Measurements from ENCODE around the gene CORO2B.
"Not testable (repeated sequence)": the region's sequence is repeated elsewhere in the genome, so short reads cannot be mapped to it uniquely, and the experiment has no call there.

CORO2B gene

DNA sequence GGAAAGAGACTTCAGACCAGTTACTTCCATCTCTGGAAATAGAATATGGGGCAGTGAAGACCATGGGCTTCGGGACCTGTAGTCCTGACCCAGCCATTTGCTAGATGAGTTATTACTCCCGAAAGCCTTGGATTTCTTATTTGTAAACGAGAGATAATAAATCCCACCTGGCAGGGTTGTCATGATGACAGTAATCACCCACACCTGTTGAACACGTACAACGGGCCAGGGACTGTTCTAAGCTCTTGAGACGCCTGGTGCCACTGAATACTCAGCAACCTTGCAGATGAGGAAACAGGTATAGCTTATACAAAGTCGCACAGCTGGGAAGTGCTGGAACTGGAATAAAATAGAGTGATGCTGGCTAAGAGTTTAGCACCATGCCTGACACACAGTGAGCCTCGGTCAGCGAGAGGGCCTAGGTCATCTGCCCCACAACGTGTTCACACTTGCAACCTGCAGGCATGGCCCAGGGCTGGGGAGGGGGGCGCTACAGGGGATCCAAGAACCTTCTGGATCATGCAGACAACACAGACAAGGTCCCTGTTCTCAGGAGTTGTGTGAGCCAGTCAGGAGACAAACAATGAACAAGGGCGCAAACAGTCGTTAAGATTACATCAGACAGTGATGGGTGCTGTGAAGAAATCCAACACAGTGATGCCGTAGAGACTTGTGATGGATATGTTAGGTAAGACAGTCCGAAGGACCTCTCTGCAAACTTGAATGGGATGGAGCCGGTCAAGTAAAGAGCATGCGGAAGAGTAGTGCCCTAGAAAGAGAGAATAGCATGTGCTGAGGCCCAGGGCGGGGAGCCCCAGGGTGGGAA, 89.2 kb downstream of the CORO2B start:
- no peak for DNase-seq (ENCODE audit: low read depth in 3 of 3, low spot score in 1 of 3)

DNA sequence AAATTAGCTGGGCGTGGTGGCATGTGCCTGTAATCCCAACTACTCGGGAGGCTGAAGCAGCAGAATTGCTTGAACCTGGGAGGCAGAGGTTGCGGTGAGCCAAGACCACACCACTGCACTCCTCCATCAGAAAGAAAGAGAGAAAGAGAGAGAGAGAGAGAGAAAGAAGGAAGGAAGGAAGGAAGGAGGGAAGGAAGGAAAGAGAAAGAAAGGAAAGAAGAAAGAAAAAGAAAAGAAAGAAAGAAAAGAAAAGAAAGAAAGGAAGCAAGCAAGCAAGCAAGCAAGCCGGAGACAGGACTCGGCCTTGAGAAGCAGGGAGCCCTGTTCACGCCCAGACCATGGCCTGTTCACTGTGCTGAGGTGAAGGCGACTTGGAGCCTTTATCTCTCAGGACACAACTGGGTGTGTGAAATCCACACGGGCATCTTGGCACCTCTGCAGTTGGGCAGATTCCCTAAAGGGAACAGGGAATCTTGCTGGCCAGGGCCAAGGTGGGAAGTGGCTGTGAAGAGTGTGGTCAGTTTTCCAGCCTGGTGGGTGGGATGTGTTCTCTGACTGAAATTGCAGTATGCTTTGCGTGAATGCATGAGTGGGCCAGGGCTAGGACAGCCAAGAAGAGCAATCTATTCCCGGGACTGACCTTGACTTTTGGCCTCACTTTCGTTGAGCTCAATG, 90.3 kb downstream of the CORO2B start:
- no peak for DNase-seq (ENCODE audit: low read depth in 3 of 3, low spot score in 1 of 3)

DNA sequence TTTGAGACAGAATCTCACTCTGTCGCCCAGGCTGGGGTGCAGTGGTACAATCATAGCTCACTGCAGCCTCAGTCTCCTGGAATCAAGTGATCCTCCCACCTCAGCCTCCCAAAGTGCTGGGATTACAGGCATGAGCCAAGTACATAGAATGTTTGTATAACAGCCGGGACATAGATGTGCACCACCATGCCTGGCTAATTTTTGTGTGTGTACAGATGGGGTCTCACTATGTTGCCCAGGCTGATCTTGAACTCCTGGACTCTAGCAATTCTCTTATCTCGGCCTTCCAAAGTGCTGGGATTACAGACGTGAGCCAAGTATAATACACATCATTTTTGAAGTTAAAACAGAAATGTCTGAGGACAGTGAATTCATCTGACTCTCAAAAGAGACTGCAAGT, 93.5 kb downstream of the CORO2B start:
- DNase-seq (ENCODE audit: low read depth in 3 of 3, low spot score in 1 of 3): no peak

DNA sequence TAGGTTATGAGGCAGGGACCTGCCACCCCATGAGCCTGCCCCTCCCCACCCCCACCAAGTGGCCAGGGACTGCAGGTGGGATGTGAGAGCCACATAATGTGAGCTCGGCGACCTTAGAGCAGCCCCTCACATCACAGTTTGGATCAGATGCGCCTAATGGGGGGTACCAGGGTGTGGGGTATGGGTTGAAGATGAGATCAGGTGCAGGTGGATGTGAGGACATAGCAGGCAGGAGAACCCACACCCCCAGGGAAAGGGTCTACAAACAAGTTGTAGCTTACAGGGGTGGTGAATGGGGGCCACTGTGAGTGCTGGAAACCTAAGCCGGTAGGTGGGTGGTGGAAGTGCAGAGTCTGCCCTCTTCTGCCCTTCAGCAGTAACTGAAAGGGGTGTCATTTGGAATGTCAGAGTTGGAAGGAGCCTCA, 94.0 kb downstream of the CORO2B start:
- no peak for DNase-seq (ENCODE audit: low read depth in 3 of 3, low spot score in 1 of 3)

DNA sequence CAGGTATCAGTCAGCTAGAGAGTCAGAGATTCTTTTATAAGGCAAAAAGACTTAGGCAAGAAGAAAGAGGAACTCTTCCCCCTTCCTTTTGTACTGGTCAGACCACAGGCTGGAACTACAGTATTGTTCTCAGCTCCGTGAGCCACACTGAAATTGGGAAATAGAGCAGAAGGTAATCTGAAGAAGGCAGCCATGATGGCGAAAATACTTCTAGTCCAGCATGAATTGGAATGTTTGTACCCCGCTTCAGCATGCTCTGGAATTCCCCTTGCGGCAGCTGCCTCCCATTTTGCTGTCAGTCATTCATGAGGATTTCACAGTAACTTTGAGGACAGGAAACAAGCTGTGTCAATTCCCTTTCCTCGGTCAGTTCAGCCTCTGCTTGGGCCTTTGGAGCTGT, 96.2 kb downstream of the CORO2B start:
- DNase-seq (ENCODE audit: low read depth in 3 of 3, low spot score in 1 of 3): no peak

DNA sequence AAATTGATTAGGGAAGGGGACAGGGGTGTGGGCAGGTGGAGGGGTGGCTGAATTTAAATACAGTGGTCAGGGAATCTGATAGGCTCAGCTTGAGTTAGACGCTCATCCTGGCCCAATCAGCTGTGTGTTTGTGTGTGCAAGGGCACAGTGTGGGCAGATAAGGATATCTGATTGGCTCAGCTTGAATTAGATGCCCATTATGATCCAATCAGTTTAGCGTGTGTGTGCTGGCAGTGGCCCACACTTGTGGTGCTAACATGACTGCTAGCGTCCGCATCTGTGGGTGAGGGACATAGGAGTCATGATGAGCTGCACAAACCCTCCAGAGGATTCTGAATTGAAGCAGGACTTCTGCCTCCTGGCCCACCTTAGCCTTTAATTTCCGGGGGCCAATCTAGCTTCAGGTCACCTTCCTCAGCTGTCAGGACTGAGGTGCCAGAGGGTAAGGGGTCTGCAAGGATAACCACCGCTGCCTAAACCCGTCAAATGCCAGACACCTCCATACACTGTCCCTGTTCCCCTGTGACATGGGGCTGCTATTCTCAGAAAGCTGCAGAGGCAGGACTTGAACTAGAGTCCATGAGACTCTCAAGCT, 97.3 kb downstream of the CORO2B start:
- DNase-seq (ENCODE audit: low read depth in 3 of 3, low spot score in 1 of 3): no peak

DNA sequence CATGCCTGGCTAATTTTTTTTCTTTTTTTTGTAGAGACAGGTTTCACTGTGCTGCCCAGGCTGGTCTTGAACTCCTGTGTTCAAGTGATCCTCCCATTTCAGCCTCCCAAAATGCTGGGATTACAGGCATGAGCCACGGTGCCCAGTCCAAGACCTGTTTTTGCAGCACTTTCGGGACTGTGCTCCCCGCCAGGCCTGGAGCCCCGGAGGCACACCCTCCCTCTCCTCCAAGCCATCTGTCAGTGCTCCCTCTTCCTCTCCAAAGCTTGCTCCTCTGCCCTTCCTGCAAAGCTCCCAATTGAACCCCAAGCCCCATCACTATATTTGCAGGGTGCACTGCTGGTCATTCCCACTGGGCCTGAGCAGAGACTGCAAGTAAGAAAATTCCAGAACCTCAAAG, 98.1 kb downstream of the CORO2B start:
- no peak for DNase-seq (ENCODE audit: low read depth in 3 of 3, low spot score in 1 of 3)

GRCh38 chr15:68677996-68678395, 99.2 kb downstream of the CORO2B start:
- DNase-seq (ENCODE audit: low read depth in 3 of 3, low spot score in 1 of 3): no peak

- DNase-seq (ENCODE audit: low read depth in 3 of 3, low spot score in 1 of 3): no peak
Observed at GRCh38 chr15:68678746-68679145, 100.0 kb downstream of the CORO2B start.

GRCh38 chr15:68679161-68679560, 100.4 kb downstream of the CORO2B start:
- no peak for DNase-seq (ENCODE audit: low read depth in 3 of 3, low spot score in 1 of 3)

DNA sequence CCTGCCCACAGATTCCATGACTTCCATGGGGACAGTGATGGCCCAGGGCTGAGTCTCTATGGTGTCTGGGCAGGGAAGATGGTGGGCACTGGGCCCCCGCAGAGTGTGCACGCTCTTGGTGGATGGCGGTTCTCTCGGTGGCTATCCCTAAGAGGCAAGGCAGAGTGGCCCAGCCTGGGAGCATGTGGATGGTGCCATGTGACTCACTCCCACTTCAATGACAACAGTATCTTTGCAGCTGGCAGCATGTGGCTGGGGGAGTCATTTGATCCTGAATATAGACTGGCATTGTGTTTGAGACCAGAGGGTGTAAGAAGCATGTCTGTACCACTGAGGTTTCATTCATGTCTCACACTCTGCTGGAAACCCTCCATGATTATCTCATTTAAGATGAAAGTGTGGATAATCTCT, 101.2 kb downstream of the CORO2B start:
- DNase-seq (ENCODE audit: low read depth in 3 of 3, low spot score in 1 of 3): no peak

DNA sequence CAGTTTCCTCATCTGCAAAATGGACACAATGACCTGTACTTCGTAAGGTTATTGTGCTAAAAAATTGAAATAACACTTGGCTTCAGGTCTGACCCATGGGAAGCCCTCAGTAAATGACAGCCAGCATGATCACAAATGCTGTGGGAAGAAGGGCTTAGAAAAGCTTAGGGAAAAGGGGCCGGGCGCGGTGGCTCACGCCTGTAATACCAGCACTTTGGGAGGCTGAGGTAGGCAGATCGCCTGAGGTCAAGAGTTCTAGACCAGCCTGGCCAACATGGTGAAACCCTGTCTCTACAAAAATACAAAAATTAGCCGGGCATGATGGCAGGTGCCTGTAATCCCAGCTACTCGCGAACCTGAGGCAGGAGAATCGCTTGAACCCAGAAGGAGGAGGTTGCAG, 102.0 kb downstream of the CORO2B start:
- not testable (repeated sequence) for DNase-seq (ENCODE audit: low read depth in 3 of 3, low spot score in 1 of 3)

DNA sequence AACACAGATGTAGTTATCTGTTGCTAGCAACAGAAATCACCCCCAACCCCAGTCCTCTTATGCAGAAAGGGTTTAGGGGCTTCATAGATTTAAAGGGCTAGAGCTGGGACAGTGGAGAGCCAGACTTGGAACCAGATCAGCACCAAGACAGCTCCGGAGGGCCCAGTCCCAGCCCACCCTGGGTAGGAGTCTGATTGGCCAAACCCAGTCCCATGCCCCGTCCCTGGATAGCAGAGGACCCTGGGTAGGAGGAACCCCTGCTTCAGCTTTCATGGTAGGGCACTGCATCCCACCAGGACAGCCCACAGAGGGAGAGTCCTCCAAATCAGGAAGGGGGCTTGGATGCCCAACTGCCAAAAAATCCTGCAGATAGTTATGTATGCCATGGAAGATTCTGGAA, 103.0 kb downstream of the CORO2B start:
- DNase-seq (ENCODE audit: low read depth in 3 of 3, low spot score in 1 of 3): no peak

DNA sequence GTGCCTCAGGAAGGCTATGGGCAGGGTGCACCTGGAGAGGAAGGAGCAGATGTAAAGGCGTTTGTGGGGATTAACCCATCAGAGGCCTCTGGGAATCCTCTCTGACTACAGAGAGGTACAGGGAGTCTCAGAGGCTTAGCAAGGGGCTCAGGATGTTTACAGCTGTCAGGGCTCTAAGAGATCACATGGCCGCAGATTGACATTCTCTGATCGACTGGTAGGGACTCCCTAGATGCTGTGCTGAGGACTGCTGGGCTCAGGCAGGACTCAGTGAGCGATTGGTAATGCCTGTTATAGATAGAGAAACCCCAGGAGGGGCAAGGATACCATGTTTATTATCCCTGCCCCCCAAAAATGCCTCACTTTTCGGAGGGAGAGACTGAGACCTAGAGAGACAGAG, 103.5 kb downstream of the CORO2B start:
- DNase-seq (ENCODE audit: low read depth in 3 of 3, low spot score in 1 of 3): no peak

DNA sequence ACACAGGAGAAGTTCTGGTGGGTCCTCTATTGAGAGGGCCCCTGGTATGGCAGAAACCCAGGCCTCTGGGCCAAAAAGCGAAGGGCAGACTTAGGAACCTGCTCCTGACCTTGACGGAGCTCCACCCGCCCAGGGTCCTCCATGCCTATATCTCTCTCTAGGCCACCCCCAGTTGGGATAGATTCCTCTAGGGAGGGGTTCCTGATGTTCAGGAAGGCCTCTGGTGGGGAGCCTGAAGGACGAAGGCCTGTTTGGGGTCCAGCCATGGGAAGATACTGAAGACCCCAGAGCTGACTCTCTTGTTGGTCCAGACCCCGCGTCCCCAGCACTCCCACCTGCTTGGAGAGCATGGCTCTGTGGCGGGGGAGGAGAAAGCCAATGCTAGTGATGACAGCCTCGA, 104.2 kb downstream of the CORO2B start:
- DNase-seq (ENCODE audit: low read depth in 3 of 3, low spot score in 1 of 3): no peak

- DNase-seq (ENCODE audit: low read depth in 3 of 3, low spot score in 1 of 3): no peak
Observed at GRCh38 chr15:68683551-68683950, 104.8 kb downstream of the CORO2B start.

DNA sequence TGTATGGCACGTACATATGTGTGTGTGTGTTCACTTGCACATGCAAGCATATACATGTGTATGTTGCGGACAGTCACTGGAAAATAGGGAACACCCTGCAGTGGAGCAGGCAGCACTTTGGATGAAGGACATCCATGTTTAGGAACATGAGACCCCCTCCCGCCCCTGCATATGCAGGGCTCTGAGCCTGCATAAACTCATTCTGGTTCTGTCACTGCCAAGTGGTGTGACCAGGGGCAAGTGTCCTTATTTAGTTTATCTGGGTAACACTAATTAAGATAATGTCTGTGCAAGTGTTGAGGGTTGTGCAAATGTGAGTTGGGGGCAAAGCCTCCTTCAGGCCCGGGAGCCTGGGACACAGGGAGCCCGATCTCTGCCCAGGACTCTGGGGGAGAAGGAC, 105.7 kb downstream of the CORO2B start:
- DNase-seq (ENCODE audit: low read depth in 3 of 3, low spot score in 1 of 3): no peak

GRCh38 chr15:68687136-68687735, 108.4 kb downstream of the CORO2B start:
- DNase-seq (ENCODE audit: low read depth in 3 of 3, low spot score in 1 of 3): no peak

DNA sequence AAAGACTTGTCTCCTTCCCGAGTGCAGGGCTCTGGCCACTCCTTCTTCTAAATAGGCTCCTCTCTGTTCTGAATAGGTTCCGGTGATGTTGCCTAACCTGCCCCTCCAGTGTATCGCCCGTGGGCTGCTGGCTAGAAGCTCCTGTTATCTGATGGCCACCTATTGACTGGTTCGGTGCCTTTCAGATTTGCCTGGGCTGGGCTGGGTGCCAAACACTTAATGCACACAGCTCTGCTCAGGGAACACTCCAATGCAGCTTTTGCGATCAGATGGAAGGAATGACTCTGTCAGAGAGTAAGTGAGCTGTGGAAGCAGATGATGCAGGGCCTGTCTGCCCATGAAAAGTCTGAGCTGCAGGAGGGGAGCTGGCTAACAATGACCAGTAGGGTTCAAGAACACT, 112.9 kb downstream of the CORO2B start:
- DNase-seq (ENCODE audit: low read depth in 3 of 3, low spot score in 1 of 3): no peak

- no peak for DNase-seq (ENCODE audit: low read depth in 3 of 3, low spot score in 1 of 3)
Observed at GRCh38 chr15:68693071-68693470, 114.3 kb downstream of the CORO2B start.

DNA sequence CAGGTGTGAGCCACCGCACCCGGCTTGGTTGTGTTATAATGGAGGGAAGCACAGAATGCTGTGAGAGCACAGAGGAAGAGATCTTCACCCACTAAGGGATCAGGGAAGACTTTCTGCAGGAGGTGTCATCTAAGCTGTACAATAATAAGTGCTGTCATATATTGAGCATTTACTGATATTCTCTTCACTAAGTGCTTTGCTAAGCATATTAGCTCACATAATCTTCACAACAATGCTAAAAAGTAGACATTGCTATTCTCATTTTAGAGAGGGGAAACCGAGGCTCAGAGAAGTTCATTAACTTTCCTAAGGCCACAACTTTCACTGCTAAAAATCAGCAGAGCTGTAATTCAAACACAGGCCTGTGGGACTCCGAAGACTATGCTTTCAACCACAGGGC, 115.3 kb downstream of the CORO2B start:
- DNase-seq (ENCODE audit: low read depth in 3 of 3, low spot score in 1 of 3): no peak

DNA sequence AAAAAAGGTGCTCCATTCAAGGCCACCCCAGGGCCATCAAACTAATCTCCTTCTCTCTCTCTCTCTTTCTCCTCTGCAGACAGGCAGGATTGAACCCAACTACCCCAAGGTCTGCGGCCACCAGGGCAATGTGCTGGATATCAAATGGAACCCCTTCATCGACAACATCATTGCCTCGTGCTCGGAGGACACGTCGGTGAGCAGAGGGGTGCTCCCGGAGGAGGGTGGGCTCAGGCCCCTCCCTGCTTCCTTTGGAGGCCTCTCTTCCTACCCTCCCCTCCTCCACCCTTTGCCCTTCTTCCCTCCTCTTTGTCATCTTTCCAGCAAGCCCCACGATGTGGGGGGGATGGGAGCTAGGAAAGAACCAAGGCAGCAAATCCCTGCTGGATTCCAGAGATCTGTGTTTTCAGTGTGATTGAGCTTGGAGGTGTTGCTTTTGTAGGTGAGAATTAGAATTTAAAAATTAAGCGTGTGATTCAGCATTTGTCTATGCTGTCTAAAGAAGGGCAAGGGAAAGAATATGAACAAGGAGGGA, 116.3 kb downstream of the CORO2B start:
- DNase-seq (ENCODE audit: low read depth in 3 of 3, low spot score in 1 of 3): no peak

Data from stimulated activated CD4-positive, alpha-beta T cell treated with anti-CD3 and anti-CD28 coated beads, TNF-alpha, amount 100 ng/mL, for 1 hour (primary cell).